K562 (cell line): ENCODE results near the gene NEMP2. TPM values are rescaled to one million over a fixed set of nuclear protein-coding genes. Genes with fewer than 3 reads are reported as not detected.

Experiments
- ARID3A ChIP-seq: IDR thresholded peaks from 2 replicates; pipeline ENCODE4 v1.6.1; 2012; ENCODE audit warnings: low read depth, low read length, improper control_type of control experiment, borderline replicate concordance
- CBFA2T3 ChIP-seq: fragments of 450-650 bp; IDR thresholded peaks from 2 replicates; pipeline ENCODE4 v1.6.1; 2017
- EZH2 ChIP-seq: IDR thresholded peaks from 2 replicates; pipeline ENCODE4 v1.6.1; 2012; ENCODE audit warnings: low read depth, mild to moderate bottlenecking, inconsistent platforms, low read length, borderline replicate concordance
- FOSL1 ChIP-seq: fragments of 200-800 bp; sonication (Bioruptor generic); conservative IDR thresholded peaks from 2 replicates; pipeline ENCODE4 v1.6.1; 2016; ENCODE audit warnings: missing genetic modification characterization, missing compliant biosample characterization
- MAFG ChIP-seq: fragments of 450-650 bp; conservative IDR thresholded peaks from 2 replicates; pipeline ENCODE4 v1.6.1; 2016; ENCODE audit warnings: missing genetic modification characterization, missing compliant biosample characterization
- MEIS2 ChIP-seq: fragments of 450-650 bp; IDR thresholded peaks from 2 replicates; pipeline ENCODE4 v1.6.1; 2014; ENCODE audit warnings: mild to moderate bottlenecking; ENCODE audit not compliant: partially characterized antibody
- MTA1 ChIP-seq: fragments of 450-650 bp; IDR thresholded peaks from 2 replicates; pipeline ENCODE4 v1.6.1; 2017; ENCODE audit warnings: borderline replicate concordance
- MYNN ChIP-seq, 2 experiments: sonication (generic); formaldehyde crosslinking in 1 of 2; IDR thresholded peaks; 2 replicates each; pipeline versions ENCODE4 v1.5.0 to v1.6.1; 2016 to 2020; ENCODE audit warnings: antibody characterized with exemption in 1 of 2, missing genetic modification reagents in 1 of 2
- NEUROD1 ChIP-seq: fragments of 150-350 bp; IDR thresholded peaks from 2 replicates; pipeline ENCODE4 v1.6.1; 2014; ENCODE audit warnings: borderline replicate concordance, low read length, low read depth; ENCODE audit not compliant: partially characterized antibody
- NFE2 ChIP-seq: IDR thresholded peaks from 2 replicates; pipeline ENCODE4 v1.6.1; 2014; ENCODE audit warnings: antibody characterized with exemption, low read depth
- NR0B1 ChIP-seq: fragments of 450-650 bp; IDR thresholded peaks from one replicate; pipeline ENCODE4 v1.6.1; 2018; ENCODE audit warnings: mild to moderate bottlenecking, moderate library complexity; ENCODE audit not compliant: partially characterized antibody
- OTX1 ChIP-seq: fragments of 450-650 bp; formaldehyde crosslinking; IDR thresholded peaks from 2 replicates; pipeline ENCODE4 v1.4.0; 2022; ENCODE audit warnings: mild to moderate bottlenecking
- POLR3A ChIP-seq: IDR thresholded peaks from 2 replicates; pipeline ENCODE4 v1.6.1; 2011; ENCODE audit warnings: borderline replicate concordance, mild to moderate bottlenecking, moderate library complexity; ENCODE audit not compliant: insufficient read length, insufficient read depth; ENCODE audit errors: extremely low read depth
- RNF219 ChIP-seq: fragments of 250-450 bp; sonication (Bioruptor Pico); IDR thresholded peaks from 2 replicates; pipeline ENCODE4 v1.5.0; 2022; ENCODE audit warnings: mild to moderate bottlenecking
- SMARCA4 ChIP-seq: fragments of 450-650 bp; IDR thresholded peaks from 2 replicates; pipeline ENCODE4 v1.6.1; 2016
- SMARCB1 ChIP-seq: IDR thresholded peaks from 2 replicates; pipeline ENCODE4 v1.6.1; 2011; ENCODE audit warnings: improper control_type of control experiment, low read depth; ENCODE audit not compliant: insufficient read length
- SMARCC2 ChIP-seq: fragments of 450-650 bp; IDR thresholded peaks from 2 replicates; pipeline ENCODE4 v1.6.1; 2017; ENCODE audit warnings: antibody characterized with exemption, moderate library complexity, mild to moderate bottlenecking, low read depth
- SOX6 ChIP-seq: fragments of 450-650 bp; IDR thresholded peaks from 2 replicates; pipeline ENCODE4 v1.6.1; 2014; ENCODE audit warnings: mild to moderate bottlenecking
- TBP ChIP-seq: optimal IDR thresholded peaks from 2 replicates; pipeline ENCODE3; 2011; ENCODE audit warnings: low read depth, low read length, improper control_type of control experiment
- TCF15 ChIP-seq: fragments of 250-450 bp; sonication (Bioruptor Pico); IDR thresholded peaks from 2 replicates; pipeline ENCODE4 v1.8.0; 2022; ENCODE audit warnings: moderate library complexity, mild to moderate bottlenecking, inconsistent platforms
- UBTF ChIP-seq, 2 experiments: IDR thresholded peaks; 2 replicates each; pipeline ENCODE4 v1.6.1; 2012; ENCODE audit warnings: improper control_type of control experiment in 2 of 2, low read depth in 2 of 2, low read length in 2 of 2, borderline replicate concordance in 1 of 2
- ZNF699 ChIP-seq: fragments of 250-450 bp; sonication (Bioruptor Pico); IDR thresholded peaks from 2 replicates; pipeline ENCODE4 v1.8.0; 2021; ENCODE audit warnings: mild to moderate bottlenecking, moderate library complexity; ENCODE audit not compliant: insufficient replicate concordance
- polyA plus RNA-seq, 8 experiments: library from polyadenylated mRNA; depleted of rRNA in 4 of 8; stranded (reverse) in 5 of 8; unstranded in 3 of 8; fragments of >200 nt; fragmentation: Nextera tagmentation in 2 of 8; fragmentation: Illumina TruSeq in 1 of 8; extraction: Ambion mirVana in 2 of 8; extraction: Trizol in 1 of 8; gene quantifications; 2 replicates each; pipeline versions ENCODE4 v1.2.1 to v1.2.3, GENCODE V29; 2011 to 2014; ENCODE audit warnings: inconsistent platforms in 1 of 8, missing spikeins in 1 of 8
- total RNA-seq, 7 experiments: library from RNA; depleted of rRNA in 6 of 7; stranded (reverse); fragments of >200 nt in 6 of 7; fragmentation: Illumina TruSeq in 2 of 7; extraction: Trizol in 2 of 7; gene quantifications; 2 replicates each; pipeline versions ENCODE4 v1.2.1 to v1.2.3, GENCODE V29; 2011 to 2021; ENCODE audit warnings: low replicate concordance in 1 of 7

The NEMP2 gene
- total and polyA plus RNA-seq, 9 of the 15 experiments (the other 6 are each of a cell fraction or from before 2014, with no cell fraction given), result 0.32 to 3.0 (median 1.7) TPM

- TF ChIP-seq NR0B1, result no peak
- no peak for TF ChIP-seq TCF15 (CRISPR knock-in tag)
- TF ChIP-seq NEUROD1, result no peak
- TF ChIP-seq MEIS2, result no peak
- peak; percentile 72 for TF ChIP-seq SOX6
- no peak for TF ChIP-seq TBP
- no peak for TF ChIP-seq ARID3A
- TF ChIP-seq UBTF (IDR thresholded peaks at IDR 0.05; ENCODE audit: borderline replicate concordance in 1 of 2, low read depth in 2 of 2, low read length in 2 of 2), result no peak
- TF ChIP-seq MYNN (IDR thresholded peaks at IDR 0.05), result no peak
- TF ChIP-seq MYNN (CRISPR knock-in tag; IDR thresholded peaks at IDR 0.05), result no peak
- no peak for TF ChIP-seq EZH2
- peak; percentile 30 for TF ChIP-seq MAFG (tag)
- no peak for TF ChIP-seq SMARCC2
- TF ChIP-seq POLR3A, result no peak
- TF ChIP-seq CBFA2T3, result peak; percentile 42; the same call in 1 of the 2 replicates
- 0 out of 2 replicates have a peak, but pooled peaks have one; percentile 12 for TF ChIP-seq FOSL1 (tag)
- no peak for TF ChIP-seq OTX1 (CRISPR knock-in tag)
- TF ChIP-seq NFE2, result peak; percentile 71
- no peak for TF ChIP-seq RNF219 (CRISPR knock-in tag)
- peak; percentile 57 for TF ChIP-seq SMARCB1
- 0 out of 2 replicates have a peak, but pooled peaks have one; percentile 25 for TF ChIP-seq SMARCA4
- TF ChIP-seq ZNF699 (CRISPR knock-in tag), result no peak
- TF ChIP-seq MTA1, result no peak
These were observed 69.5 kb downstream of the NEMP2 start (continued) for GRCh38 chr2:190465060-190465459.
